HepG2 (cell line): ENCODE data around the gene GDE1. TPM values are rescaled to one million over a fixed set of nuclear protein-coding genes. Genes with fewer than 3 reads are reported as not detected.

Experiments used
- ATAC-seq: fragments of 200-7000 bp; cut with Tn5 transposase; 3 replicates; pipeline ENCODE4 v1.9.1; 2020; ENCODE audit warnings: mild to moderate bottlenecking, moderate library complexity
- BruUV-seq: library from RNA; stranded (reverse); fragments of 400-500 nt; replicated peaks from 2 replicates; lab custom pipeline; 2021; lab: Mats Ljungman, UMichigan
- CTCF ChIA-PET: fragments of 300-600 bp; formaldehyde crosslinking; extraction: SDS; loops from one replicate; lab custom pipeline; 2021; ENCODE audit warnings: low total read pairs, inconsistent platforms, low intra/inter-chr PET ratio; lab: Yijun Ruan, JAX
- POLR2A ChIA-PET: fragments of 350-600 bp; sonication (Branson Sonifier 250); formaldehyde crosslinking; loops from one replicate; lab custom pipeline; 2020; ENCODE audit warnings: antibody characterized with exemption, inconsistent platforms; lab: Yijun Ruan, JAX
- DNase-seq: peaks from one replicate; pipeline ENCODE4 v3.0.0-alpha.2; 2015; ENCODE audit warnings: low spot score
- FAIRE-seq: peaks from 3 replicates; lab custom pipeline; 2011; peaks lifted over from hg19 to GRCh38; lab: Jason Lieb, UNC
- H2AFZ ChIP-seq: one replicate; pipeline ENCODE4 v1.6.1; 2011; ENCODE audit warnings: low read length, inconsistent platforms
- H3K27ac ChIP-seq: fragments of 300-600 bp; 3 replicates; pipeline ENCODE4 v1.8.0; 2011; ENCODE audit warnings: mixed run types, mild to moderate bottlenecking, mixed read lengths, low read length, inconsistent platforms; ENCODE audit not compliant: insufficient read depth; ENCODE audit errors: extremely low read length
- H3K27me3 ChIP-seq, 2 experiments: fragments of 200-600 bp in 1 of 2; 2 replicates in 1 of 2; 3 replicates in 1 of 2; pipeline versions ENCODE4 v1.6.0 to v1.8.0; 2011; ENCODE audit warnings: low read length in 2 of 2, mild to moderate bottlenecking in 2 of 2, moderate library complexity in 2 of 2, inconsistent platforms in 1 of 2; ENCODE audit not compliant: insufficient read depth in 2 of 2, control insufficient read depth in 1 of 2
- H3K36me3 ChIP-seq, 2 experiments: fragments of 200-600 bp in 1 of 2; replicated peaks in 1 of 2; 2 replicates in 1 of 2; 3 replicates in 1 of 2; pipeline versions ENCODE4 v1.5.1 to v1.8.0; 2011; ENCODE audit warnings: low read length in 2 of 2, inconsistent platforms in 1 of 2; ENCODE audit not compliant: insufficient read depth in 2 of 2, control insufficient read depth in 1 of 2
- H3K4me1 ChIP-seq: 2 replicates; pipeline ENCODE4 v1.5.1; 2012; ENCODE audit warnings: low read length, inconsistent platforms; ENCODE audit not compliant: insufficient read depth
- H3K4me2 ChIP-seq: 2 replicates; pipeline ENCODE4 v1.6.0; 2011; ENCODE audit warnings: low read depth, low read length, inconsistent platforms
- H3K4me3 ChIP-seq, 3 experiments: fragments of 200-600 bp in 1 of 3; sonication (generic), shearing (Covaris generic) in 1 of 3; replicated peaks in 1 of 3; 2 replicates each; pipeline ENCODE4 v1.5.1; 2011 to 2016; ENCODE audit warnings: low read length in 3 of 3, inconsistent platforms in 2 of 3, low read depth in 2 of 3, mild to moderate bottlenecking in 2 of 3, control low read depth in 1 of 3, mixed read lengths in 1 of 3; ENCODE audit not compliant: insufficient read depth in 1 of 3
- H3K79me2 ChIP-seq: one replicate; pipeline ENCODE4 v1.6.1; 2011; ENCODE audit warnings: low read length, inconsistent platforms; ENCODE audit not compliant: insufficient read depth
- H3K9ac ChIP-seq: 2 replicates; pipeline ENCODE4 v1.6.0; 2011; ENCODE audit warnings: mild to moderate bottlenecking, low read depth, low read length, inconsistent platforms; ENCODE audit not compliant: insufficient read depth
- H3K9me3 ChIP-seq: 2 replicates; pipeline ENCODE4 v1.5.1; 2012; ENCODE audit warnings: mild to moderate bottlenecking, low read length
- H4K20me1 ChIP-seq: 2 replicates; pipeline ENCODE4 v1.6.0; 2011; ENCODE audit warnings: inconsistent platforms, mild to moderate bottlenecking, low read length, moderate library complexity; ENCODE audit not compliant: insufficient read depth
- HHEX ChIP-seq: IDR thresholded peaks from 2 replicates; pipeline ENCODE4 v1.6.1; 2016; ENCODE audit warnings: control low read depth
- SNAPC4 ChIP-seq: sonication (generic); formaldehyde crosslinking; IDR thresholded peaks from 2 replicates; pipeline ENCODE4 v1.4.0; 2020; ENCODE audit warnings: mild to moderate bottlenecking, missing genetic modification reagents
- SRSF1 ChIP-seq: fragments of 200-400 bp; formaldehyde crosslinking; optimal IDR thresholded peaks from 2 replicates; pipeline ENCODE3; 2017; ENCODE audit warnings: mild to moderate bottlenecking, low read depth, low read length, moderate library complexity
- ZFP1 ChIP-seq: IDR thresholded peaks from 2 replicates; pipeline ENCODE4 v1.6.1; 2016
- ZGPAT ChIP-seq: IDR thresholded peaks from 2 replicates; pipeline ENCODE4 v1.6.1; 2016; ENCODE audit warnings: mild to moderate bottlenecking
- ZNF12 ChIP-seq: sonication (generic); formaldehyde crosslinking; IDR thresholded peaks from 2 replicates; pipeline ENCODE4 v1.5.0; 2020; ENCODE audit warnings: missing genetic modification reagents
- ZNF280B ChIP-seq: sonication (generic); formaldehyde crosslinking; IDR thresholded peaks from 2 replicates; pipeline ENCODE4 v1.5.0; 2020; ENCODE audit warnings: missing genetic modification reagents, mild to moderate bottlenecking, borderline replicate concordance
- ZNF296 ChIP-seq: sonication (generic); formaldehyde crosslinking; conservative IDR thresholded peaks from 2 replicates; pipeline ENCODE4 v1.5.0; 2020; ENCODE audit warnings: mild to moderate bottlenecking, missing genetic modification reagents
- ZNF546 ChIP-seq: sonication (generic); formaldehyde crosslinking; conservative IDR thresholded peaks from 2 replicates; pipeline ENCODE4 v1.8.1; 2023; ENCODE audit warnings: mild to moderate bottlenecking, missing genetic modification reagents
- ZNF800 ChIP-seq: sonication (generic); formaldehyde crosslinking; IDR thresholded peaks from 2 replicates; pipeline ENCODE4 v1.4.0; 2020; ENCODE audit warnings: missing genetic modification reagents
- WGBS: methylation state at CpG from one replicate; pipeline ENCODE4 v1.1.6; 2017; ENCODE audit warnings: low lambda C conversion rate; 5-methylcytosine and 5-hydroxymethylcytosine counted together
- in situ Hi-C: cut with HindIII; loops from 2 replicates; pipeline ENCODE4 v1.10.0; 2017; ENCODE audit warnings: low pct_unique_long_range_greater_than_20kb; ENCODE audit not compliant: extremely low pct_ligation_motif_present
- intact Hi-C: fragments of 100-400 bp; cut with micrococcal nuclease; formaldehyde crosslinking; loops from one replicate; pipeline ENCODE4 v1.10.0; 2022; ENCODE audit not compliant: unreplicated experiment
- polyA plus RNA-seq, 8 experiments: library from polyadenylated mRNA; depleted of rRNA in 3 of 8; stranded (reverse) in 7 of 8; unstranded in 1 of 8; fragments of >200 nt; fragmentation: Illumina TruSeq in 4 of 8; extraction: Trizol in 4 of 8; gene quantifications; 2 replicates each; pipeline versions ENCODE4 v1.2.1 to v1.2.3, GENCODE V29; 2011 to 2016; ENCODE audit warnings: low read depth in 4 of 8, missing spikeins in 1 of 8, mixed read lengths in 1 of 8; ENCODE audit not compliant: insufficient read depth in 1 of 8
- total RNA-seq, 5 experiments: library from RNA; depleted of rRNA; stranded (reverse); fragments of >200 nt; fragmentation: Illumina TruSeq; extraction: Trizol; gene quantifications; 2 replicates each; pipeline ENCODE4 v1.2.3, GENCODE V29; 2016; ENCODE audit warnings: low read depth in 1 of 5

Gene GDE1
- total and polyA plus RNA-seq, 2 of the 13 experiments (the other 11 are each of a cell fraction or from before 2014, with no cell fraction given), result 35.9 to 59.0 TPM

- no peaks in the 10 kb centered on the region for H3K27me3 ChIP-seq
- CTCF ChIA-PET, result no interaction called here
- FAIRE-seq (no peak), ATAC-seq (no peak), DNase-seq (no peak)
- H3K27ac ChIP-seq, result no peak overlapping the region
- POLR2A ChIA-PET, result no interaction called here
- H3K4me1 ChIP-seq, result no peaks in the 10 kb centered on the region
- peaks cover 13 to 28% of the 10 kb centered on the region in 2 experiments for H3K36me3 ChIP-seq
- H4K20me1 ChIP-seq, result no peaks in the 10 kb centered on the region
- intact Hi-C loops (no loop called here), in situ Hi-C loops (no loop called here)
- BruUV-seq, result no TSS peak
- WGBS, result 96% methylated on average over 3 of the region's 3 CpGs
- no peak overlapping the region for H3K9ac ChIP-seq
- no peak overlapping the region for H3K4me3 ChIP-seq
- no peaks in the 10 kb centered on the region for H3K9me3 ChIP-seq
- no peak overlapping the region for H3K4me2 ChIP-seq
- no peak overlapping the region for H2AFZ ChIP-seq
- no peaks in the 10 kb centered on the region for H3K79me2 ChIP-seq
- TF ChIP-seq ZGPAT (no peak), ZNF296 (CRISPR knock-in tag) (no peak), ZNF12 (no peak), SRSF1 (no peak), ZFP1 (CRISPR knock-in tag) (no peak), ZNF800 (CRISPR knock-in tag) (no peak), HHEX (no peak), ZNF546 (CRISPR knock-in tag) (no peak), SNAPC4 (CRISPR knock-in tag) (no peak), ZNF280B (CRISPR knock-in tag) (no peak)
Observed at GRCh38 chr16:19499481-19499880, 22.4 kb downstream of the GDE1 start.
